Activated naive CD4-positive, alpha-beta T cell treated with anti-CD3 and anti-CD28 coated beads, Interleukin-2, amount 50 U/mL, for 24 hours (primary cell): ENCODE measurements around the gene PTX4.
A peak's percentile ranks its signal among the peaks of the same experiment; 100 is the strongest.
"Not testable (repeated sequence)": the region's sequence is repeated elsewhere in the genome, so short reads cannot be mapped to it uniquely, and the experiment has no call there.

Experiments
- H3K27ac Mint-ChIP-seq: one replicate; pipeline ENCODE4 v1.8.0; 2021; ENCODE audit warnings: mild to moderate bottlenecking, mixed read lengths
- H3K27me3 Mint-ChIP-seq: one replicate; pipeline ENCODE4 v1.8.0; 2021; ENCODE audit warnings: mixed read lengths
- H3K36me3 Mint-ChIP-seq: one replicate; pipeline ENCODE4 v1.8.0; 2021; ENCODE audit warnings: mixed read lengths
- H3K4me1 Mint-ChIP-seq: one replicate; pipeline ENCODE4 v1.8.0; 2021; ENCODE audit warnings: mixed read lengths
- H3K4me3 Mint-ChIP-seq: one replicate; pipeline ENCODE4 v1.8.0; 2021; ENCODE audit warnings: mild to moderate bottlenecking, mixed read lengths
- H3K9me3 Mint-ChIP-seq: one replicate; pipeline ENCODE4 v1.8.0; 2021; ENCODE audit warnings: mixed read lengths

PTX4 gene

DNA sequence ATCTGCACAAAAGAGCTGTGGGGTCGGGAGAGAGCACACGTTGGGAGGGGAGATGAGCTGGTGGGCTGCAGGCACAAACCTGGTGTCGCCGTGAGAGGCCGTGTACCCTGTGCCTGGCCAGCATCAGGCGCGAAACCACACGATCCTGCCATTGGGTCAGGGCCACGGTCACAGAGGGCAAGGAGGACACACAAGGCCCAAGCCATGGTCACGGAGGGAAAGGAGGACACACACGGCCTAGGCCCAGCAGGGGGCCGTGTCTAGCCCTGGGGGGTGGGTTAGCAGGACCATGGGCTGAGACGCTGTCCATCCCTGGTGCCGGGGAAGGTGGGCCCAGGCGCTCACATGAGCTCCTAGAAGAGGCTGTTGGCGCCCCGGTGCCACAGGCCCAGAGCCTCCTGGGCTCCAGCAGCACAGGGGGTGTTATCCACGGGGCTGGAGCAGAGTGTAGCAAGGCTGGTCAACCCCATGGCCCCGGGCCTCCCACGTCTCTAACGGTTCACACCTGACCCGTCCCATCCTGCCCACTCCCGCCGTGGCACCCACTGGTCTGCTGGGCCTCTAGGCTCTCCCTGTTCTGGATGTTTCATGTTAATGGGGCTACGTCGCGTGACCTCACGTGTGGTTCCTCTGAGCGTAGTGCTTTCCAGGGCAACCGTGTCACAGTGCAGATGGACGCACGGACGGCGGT, 36.9 kb downstream of the PTX4 start:
- Mint-ChIP-seq H3K27ac (no peak overlapping the region), H3K36me3 (no peaks in the 10 kb centered on the region), H3K9me3 (no peaks in the 10 kb centered on the region), H3K4me1 (no peaks in the 10 kb centered on the region), H3K4me3 (no peak overlapping the region), H3K27me3 (no peaks in the 10 kb centered on the region)

DNA sequence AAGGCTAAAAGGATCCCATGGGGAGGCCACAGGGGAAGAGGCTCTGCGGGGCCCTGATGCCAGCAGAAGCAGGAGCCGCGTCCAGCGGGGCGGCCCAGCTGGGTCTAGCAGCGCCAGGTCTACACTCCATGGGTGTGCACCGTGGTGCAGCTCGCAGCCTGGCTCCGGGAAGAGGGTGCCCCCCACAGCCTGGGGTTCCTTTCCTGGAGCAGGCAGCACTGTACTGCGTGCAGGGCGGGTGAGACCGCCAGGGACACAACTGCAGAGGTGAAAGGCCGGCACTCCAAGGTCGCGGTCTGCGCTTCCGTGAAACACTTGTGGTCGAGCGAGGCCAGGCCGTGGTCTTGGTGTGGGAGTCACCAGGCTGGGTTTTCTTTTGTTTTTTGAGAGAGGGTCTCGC, 37.9 kb downstream of the PTX4 start:
- no peak overlapping the region for H3K4me3 Mint-ChIP-seq
- no peaks in the 10 kb centered on the region for H3K4me1 Mint-ChIP-seq
- no peaks in the 10 kb centered on the region for H3K36me3 Mint-ChIP-seq
- H3K27me3 Mint-ChIP-seq, result no peaks in the 10 kb centered on the region
- H3K27ac Mint-ChIP-seq, result no peak overlapping the region
- no peaks in the 10 kb centered on the region for H3K9me3 Mint-ChIP-seq

- no peaks in the 10 kb centered on the region for H3K36me3 Mint-ChIP-seq
- H3K4me3 Mint-ChIP-seq, result no peak overlapping the region
- H3K27ac Mint-ChIP-seq, result no peak overlapping the region
- no peaks in the 10 kb centered on the region for H3K9me3 Mint-ChIP-seq
- no peaks in the 10 kb centered on the region for H3K27me3 Mint-ChIP-seq
- H3K4me1 Mint-ChIP-seq, result no peaks in the 10 kb centered on the region
Measured at GRCh38 chr16:1450218-1450617, 38.5 kb downstream of the PTX4 start.

DNA sequence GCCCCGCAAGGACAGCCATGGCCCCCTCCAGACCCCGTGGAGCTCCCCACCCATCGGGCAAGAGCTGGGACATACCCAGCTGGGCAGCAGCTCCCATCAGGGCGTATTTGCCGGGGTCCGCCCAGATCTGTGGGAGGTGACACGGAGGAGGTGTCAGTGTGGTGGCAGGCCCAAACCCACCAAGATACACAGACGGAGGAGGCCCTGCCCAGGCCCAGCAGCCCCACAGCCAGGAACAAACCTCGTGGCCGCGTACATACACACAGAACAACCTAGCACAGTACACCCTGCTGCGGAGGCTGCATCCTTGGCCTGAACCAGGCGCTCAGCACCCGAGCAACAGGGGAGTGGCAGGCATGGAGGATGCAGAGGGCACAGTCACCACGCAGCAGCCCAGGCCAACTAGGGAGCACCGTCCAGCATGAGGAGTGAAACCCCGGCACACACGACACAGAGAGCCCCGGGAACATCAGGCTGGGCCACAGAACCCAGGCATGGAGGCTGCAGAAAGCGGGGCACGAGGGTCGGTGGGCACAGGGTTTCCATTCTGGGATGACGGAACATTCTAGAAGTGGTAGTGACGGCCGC, 39.4 kb downstream of the PTX4 start:
- Mint-ChIP-seq H3K36me3 (no peaks in the 10 kb centered on the region), H3K27ac (peak overlapping the region; percentile 59)

GRCh38 chr16:1448536-1449116, 40.1 kb downstream of the PTX4 start:
- Mint-ChIP-seq H3K4me3 (no peak overlapping the region), H3K27me3 (no peaks in the 10 kb centered on the region), H3K27ac (peak overlapping the region; percentile 59), H3K36me3 (no peaks in the 10 kb centered on the region), H3K9me3 (no peaks in the 10 kb centered on the region), H3K4me1 (no peaks in the 10 kb centered on the region)

More for the DNA sequence above, 39.4 kb downstream of the PTX4 start:
- Mint-ChIP-seq H3K27me3 (no peaks in the 10 kb centered on the region), H3K4me1 (no peaks in the 10 kb centered on the region), H3K4me3 (no peak overlapping the region), H3K9me3 (no peaks in the 10 kb centered on the region)

DNA sequence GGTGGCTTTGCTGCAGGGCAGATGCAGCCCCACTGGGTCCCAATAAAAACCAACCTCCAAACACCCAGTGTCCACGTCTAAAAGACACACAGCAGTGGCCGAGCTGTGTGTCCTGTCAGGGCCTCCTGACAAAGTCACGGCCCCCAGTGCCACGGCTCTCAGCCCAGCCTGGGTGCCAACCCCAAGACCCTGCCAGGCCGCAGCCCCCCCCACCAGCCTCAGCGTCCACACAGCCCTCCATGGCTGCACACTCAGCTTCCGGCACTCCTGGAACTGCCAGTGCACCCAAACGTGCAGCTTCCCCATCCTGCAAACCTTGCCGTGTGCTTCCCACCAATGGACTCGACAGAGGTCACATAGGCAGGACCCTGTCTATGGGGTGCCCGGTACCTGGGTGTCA, 40.8 kb downstream of the PTX4 start:
- H3K27ac Mint-ChIP-seq, result no peak overlapping the region
- no peaks in the 10 kb centered on the region for H3K4me1 Mint-ChIP-seq
- no peaks in the 10 kb centered on the region for H3K9me3 Mint-ChIP-seq
- H3K27me3 Mint-ChIP-seq, result no peaks in the 10 kb centered on the region
- no peaks in the 10 kb centered on the region for H3K36me3 Mint-ChIP-seq
- H3K4me3 Mint-ChIP-seq, result no peak overlapping the region

DNA sequence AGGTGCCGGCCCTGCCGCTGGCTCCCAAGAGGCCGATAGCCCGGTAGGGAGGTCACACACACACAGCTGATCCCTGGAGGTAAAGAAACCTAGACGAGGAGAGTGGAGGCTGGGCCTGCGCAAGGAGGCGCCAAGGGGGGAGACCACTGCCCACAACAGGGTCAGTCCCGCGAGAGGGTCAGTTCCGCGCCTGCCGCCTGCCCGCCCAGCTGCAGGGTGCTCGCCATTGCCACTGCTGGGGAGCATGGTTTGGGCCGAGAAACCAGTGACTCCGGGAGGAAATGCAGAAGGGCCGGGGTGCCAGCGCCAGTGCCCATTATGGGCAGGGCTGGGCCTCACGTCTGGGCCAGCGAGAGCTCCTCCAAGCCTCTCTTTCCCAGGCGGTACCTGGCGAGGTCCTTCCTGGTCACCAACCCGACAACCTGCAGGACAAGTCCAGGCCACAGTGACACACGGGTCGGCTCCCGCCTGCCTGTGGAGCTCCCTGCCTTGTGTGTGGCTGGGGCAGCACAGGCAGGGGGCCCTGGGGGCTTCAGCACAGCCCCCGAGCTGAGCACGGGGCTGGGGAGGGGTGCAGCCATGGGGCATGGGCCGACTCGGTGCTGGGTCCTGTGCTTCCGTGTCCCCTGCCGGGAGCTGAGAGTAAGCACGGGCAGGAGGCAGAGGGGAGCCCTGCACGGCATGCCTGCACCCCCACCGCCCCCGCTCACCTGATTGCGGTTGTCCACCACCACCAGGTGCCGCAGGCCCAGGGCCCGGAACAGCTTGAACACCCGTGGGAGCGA, 42.3 kb downstream of the PTX4 start:
- no peaks in the 10 kb centered on the region for H3K36me3 Mint-ChIP-seq
- H3K27ac Mint-ChIP-seq, result no peak overlapping the region

DNA sequence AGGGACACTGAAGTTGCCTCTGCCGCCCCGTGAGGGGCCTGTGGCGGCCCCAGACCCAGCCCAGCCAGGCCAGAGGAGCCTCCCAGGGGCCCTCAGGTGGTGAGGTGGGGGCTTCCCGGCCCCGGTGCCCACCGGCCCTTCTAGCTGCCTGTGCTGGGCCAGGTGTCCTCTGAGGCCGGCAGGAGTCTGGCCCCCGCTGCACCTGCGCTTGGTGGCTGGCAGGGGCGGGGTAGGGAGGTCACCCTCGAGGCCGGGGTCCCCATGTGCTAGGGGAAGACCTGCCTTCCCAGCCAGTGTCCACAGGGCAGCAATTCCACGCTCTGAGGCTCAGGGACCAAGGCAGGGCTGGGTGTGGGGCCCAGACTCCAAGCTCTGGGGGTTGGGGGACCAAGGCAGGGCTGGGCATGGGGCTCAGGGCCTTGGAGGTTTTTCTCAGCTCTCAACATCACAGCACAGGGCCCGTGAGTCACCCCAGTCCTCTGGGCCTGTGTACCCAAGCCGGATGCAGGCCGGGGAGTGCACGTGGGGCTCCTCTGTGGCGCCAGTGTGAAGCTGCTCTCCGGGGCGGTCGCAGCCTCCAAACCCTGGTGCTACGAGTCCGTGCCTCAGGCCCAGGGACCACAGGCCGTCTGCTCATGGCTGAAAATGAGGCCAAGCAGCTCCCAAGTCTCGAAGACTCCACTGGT, 43.1 kb downstream of the PTX4 start:
- no peaks in the 10 kb centered on the region for H3K27me3 Mint-ChIP-seq
- no peaks in the 10 kb centered on the region for H3K36me3 Mint-ChIP-seq
- no peaks in the 10 kb centered on the region for H3K4me1 Mint-ChIP-seq
- no peaks in the 10 kb centered on the region for H3K9me3 Mint-ChIP-seq
- H3K4me3 Mint-ChIP-seq, result no peak overlapping the region
- H3K27ac Mint-ChIP-seq, result no peak overlapping the region

More for the DNA sequence above, 42.3 kb downstream of the PTX4 start:
- Mint-ChIP-seq H3K9me3 (no peaks in the 10 kb centered on the region), H3K27me3 (no peaks in the 10 kb centered on the region), H3K4me3 (no peak overlapping the region), H3K4me1 (no peaks in the 10 kb centered on the region)

DNA sequence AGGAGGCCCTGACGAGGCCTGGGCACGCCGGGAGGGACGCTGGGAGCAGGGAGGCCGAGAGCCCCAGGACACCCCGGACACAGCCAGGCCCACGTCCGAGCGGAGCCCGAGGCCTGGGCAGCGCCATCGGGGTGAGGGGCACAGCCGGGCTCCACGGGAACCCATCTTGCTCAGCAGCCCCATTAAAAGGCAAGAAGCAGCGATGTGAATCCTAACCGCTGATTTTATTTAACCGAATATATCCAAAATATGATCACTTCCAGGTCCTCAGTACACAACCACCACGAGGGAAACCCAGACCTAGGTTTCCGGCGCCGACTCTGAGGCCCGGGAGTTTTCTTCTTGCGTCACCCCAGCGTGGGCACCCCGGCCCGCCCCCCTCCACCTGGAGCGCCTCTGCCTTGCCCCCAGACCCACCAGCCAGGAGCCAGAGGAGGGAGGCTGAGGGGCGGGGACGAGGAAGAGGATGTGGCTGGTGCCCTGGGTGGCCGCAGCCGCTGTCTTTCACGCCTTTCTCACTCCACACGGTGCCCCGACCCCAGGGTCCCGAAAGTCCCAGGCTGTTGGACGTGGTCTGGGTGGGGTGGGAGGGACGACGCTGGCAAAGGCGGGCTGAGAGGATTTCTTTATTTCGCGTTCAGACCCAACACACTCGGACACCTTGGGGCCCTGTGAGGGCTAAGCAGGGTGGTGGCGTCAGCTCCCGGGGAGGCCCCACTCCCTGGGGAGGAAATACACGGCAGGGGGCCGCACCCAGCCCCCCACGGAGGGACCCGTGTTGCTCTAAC, 43.8 kb downstream of the PTX4 start:
- Mint-ChIP-seq H3K27me3 (no peaks in the 10 kb centered on the region), H3K36me3 (no peaks in the 10 kb centered on the region), H3K4me1 (no peaks in the 10 kb centered on the region), H3K9me3 (no peaks in the 10 kb centered on the region), H3K4me3 (no peak overlapping the region), H3K27ac (no peak overlapping the region)

DNA sequence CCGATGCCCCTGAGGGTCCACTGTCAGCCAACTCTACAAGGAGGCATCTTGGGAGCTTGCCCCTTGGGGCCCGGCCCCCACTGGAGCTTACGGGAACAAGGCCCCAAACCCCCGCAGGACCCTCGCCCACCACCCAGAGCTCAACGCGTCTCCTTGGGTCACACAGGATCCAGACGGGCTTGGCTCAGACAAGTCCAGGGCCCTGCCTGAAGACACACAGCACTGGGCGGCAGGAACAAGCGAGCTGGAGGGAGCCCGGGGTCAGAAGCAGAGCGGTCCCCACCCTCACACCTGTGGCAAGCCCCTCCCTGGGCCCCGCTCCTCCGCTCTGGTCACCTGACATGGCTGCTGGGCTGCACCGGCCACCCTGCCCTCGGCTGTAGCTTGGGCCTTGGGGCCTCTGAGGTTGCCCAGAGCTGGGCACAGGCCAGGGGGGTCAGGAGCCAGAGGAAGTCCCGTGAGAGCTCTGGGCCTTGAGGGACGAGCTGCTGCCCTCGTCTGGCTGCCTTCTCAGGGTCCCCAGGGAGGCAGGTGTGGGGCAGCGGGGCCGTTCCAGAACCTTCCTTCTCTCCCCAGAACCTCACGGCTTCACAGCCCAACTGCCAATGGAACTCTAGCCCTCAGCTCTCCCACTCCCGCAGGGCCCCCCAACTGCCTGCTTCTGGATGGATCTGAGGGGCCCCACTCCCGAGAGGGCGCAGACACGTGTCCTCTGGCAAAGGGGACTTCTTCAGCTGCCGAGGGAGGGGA, 44.6 kb downstream of the PTX4 start, which contains the start of gene CCDC154:
Gene CCDC154 (minus strand): TSS at position 577 of the 750 bp plus-strand sequence. CDS start 234 bp downstream, at position 343.
- Mint-ChIP-seq H3K27me3 (no peaks in the 10 kb centered on the region), H3K4me3 (no peak within 1 kb of the TSS), H3K36me3 (no peaks in the 10 kb centered on the region), H3K27ac (no peak within 1 kb of the TSS), H3K9me3 (no peaks in the 10 kb centered on the region), H3K4me1 (no peaks in the 10 kb centered on the region)

- no peak overlapping the region for H3K4me3 Mint-ChIP-seq
- no peaks in the 10 kb centered on the region for H3K27me3 Mint-ChIP-seq
- no peak overlapping the region for H3K27ac Mint-ChIP-seq
- H3K4me1 Mint-ChIP-seq, result no peaks in the 10 kb centered on the region
- H3K9me3 Mint-ChIP-seq, result no peaks in the 10 kb centered on the region
- no peaks in the 10 kb centered on the region for H3K36me3 Mint-ChIP-seq
Measured at GRCh38 chr16:1443403-1443973, 45.3 kb downstream of the PTX4 start.

DNA sequence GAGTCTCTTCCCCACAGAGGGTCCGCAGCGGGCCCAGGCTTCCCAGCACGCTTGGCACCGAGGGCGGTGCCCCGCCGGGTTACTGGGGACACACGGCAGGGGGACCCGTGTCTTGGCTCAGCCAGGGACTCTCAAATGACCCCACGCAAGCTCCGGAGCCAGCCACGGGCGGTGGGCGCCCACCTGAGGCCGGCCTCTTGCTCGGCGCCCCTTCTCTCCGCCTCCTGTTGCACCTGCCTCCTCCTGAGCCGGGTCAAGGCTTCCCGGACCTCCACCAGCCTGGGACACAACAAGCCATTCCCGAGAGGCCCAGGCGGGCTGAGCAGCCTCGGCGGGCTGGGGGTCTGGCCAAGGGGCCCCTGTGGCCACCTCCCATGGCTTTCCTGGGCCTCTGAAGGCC, 46.0 kb downstream of the PTX4 start:
- Mint-ChIP-seq H3K27me3 (no peaks in the 10 kb centered on the region), H3K4me3 (no peak overlapping the region), H3K27ac (no peak overlapping the region), H3K4me1 (no peaks in the 10 kb centered on the region), H3K36me3 (no peaks in the 10 kb centered on the region), H3K9me3 (no peaks in the 10 kb centered on the region)

DNA sequence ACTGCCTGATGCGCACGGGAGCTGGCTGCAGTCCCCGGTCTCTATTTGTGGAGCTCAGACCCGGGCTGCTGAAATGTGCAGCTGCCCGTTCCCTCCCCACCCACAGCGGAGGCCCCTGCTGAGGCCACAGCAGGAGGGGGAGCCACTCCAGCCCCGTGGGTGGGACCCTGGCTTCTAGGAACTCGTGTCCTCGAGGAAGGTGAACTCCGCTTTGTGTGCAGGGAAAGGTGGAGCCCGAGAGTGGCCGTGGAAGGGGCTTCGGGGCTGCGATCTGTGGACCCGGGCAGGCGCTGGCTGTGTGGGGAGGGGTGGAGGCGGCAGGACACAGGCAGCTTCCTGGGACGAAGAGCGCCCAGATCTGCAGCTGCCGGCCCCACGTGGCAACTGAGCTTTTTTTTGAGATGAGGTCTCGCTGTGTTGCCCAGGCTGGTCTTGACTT, 47.3 kb downstream of the PTX4 start:
- Mint-ChIP-seq H3K36me3 (no peaks in the 10 kb centered on the region), H3K27me3 (no peaks in the 10 kb centered on the region), H3K4me1 (no peaks in the 10 kb centered on the region), H3K9me3 (no peaks in the 10 kb centered on the region), H3K27ac (no peak overlapping the region), H3K4me3 (no peak overlapping the region)

DNA sequence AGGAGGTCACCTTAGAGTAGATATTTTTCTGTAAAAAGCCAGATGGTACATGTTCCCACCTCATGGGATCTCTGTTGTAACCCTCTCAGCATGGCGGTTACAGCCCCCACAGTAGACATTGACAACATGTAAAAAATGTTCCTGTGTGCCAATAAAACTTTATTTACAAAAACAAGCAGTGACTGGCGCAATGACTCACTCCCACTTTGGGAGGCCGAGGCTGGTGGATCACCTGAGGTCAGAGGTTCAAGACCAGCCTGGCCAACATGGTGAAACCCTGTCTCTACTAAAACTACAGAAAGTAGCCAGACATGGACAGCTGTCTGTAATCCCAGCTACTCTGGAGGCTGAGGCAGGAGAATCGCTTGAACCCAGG, 49.1 kb downstream of the PTX4 start:
- H3K36me3 Mint-ChIP-seq, H3K9me3 Mint-ChIP-seq, H3K27me3 Mint-ChIP-seq, H3K4me3 Mint-ChIP-seq, H3K4me1 Mint-ChIP-seq, H3K27ac Mint-ChIP-seq: not testable (repeated sequence)
